HL-60 (cell line): Measurements from ENCODE around the gene ERGIC3.

Experiments
- DNase-seq, 2 experiments: peaks; one replicate each; pipeline ENCODE4 v3.0.0-alpha.2; 2010 to 2020; ENCODE audit warnings: low read depth in 1 of 2, low spot score in 1 of 2
- H3K27ac ChIP-seq: fragments of 250-450 bp; sonication (Bioruptor Pico); replicated peaks from 2 replicates; pipeline ENCODE4 v1.5.1; 2020; ENCODE audit warnings: mild to moderate bottlenecking, moderate library complexity
- H3K27me3 ChIP-seq: fragments of 250-450 bp; sonication (Bioruptor Pico); 2 replicates; pipeline ENCODE4 v1.5.1; 2021; ENCODE audit warnings: mild to moderate bottlenecking, moderate library complexity; ENCODE audit not compliant: insufficient read depth, poor library complexity, severe bottlenecking
- H3K4me3 ChIP-seq: replicated peaks from 2 replicates; pipeline ENCODE4 v1.5.1; 2011; ENCODE audit warnings: mild to moderate bottlenecking, control low read depth, low read length; ENCODE audit not compliant: insufficient read depth
- GABPA ChIP-seq: IDR thresholded peaks from 2 replicates; pipeline ENCODE4 v1.6.1; 2012; ENCODE audit warnings: low read depth
- POLR2AphosphoS5 ChIP-seq: IDR thresholded peaks from 2 replicates; pipeline ENCODE4 v1.6.1; 2012; ENCODE audit warnings: low read depth
- SPI1 ChIP-seq: IDR thresholded peaks from 2 replicates; pipeline ENCODE4 v1.6.1; 2012; ENCODE audit warnings: low read depth, mild to moderate bottlenecking, borderline replicate concordance
- TF ChIP-seq, protein P1 (sequence below): IDR thresholded peaks from one replicate; pipeline ENCODE4 v1.5.1; 2011; ENCODE audit warnings: low read length, control low read depth, inconsistent platforms; ENCODE audit not compliant: insufficient read depth
- TF ChIP-seq, protein P2 (sequence below): IDR thresholded peaks from 2 replicates; pipeline ENCODE4 v1.6.1; 2012; ENCODE audit warnings: low read depth; ENCODE audit not compliant: insufficient replicate concordance

The ERGIC3 gene

GRCh38 chr20:35606127-35606526 lies 64.2 kb downstream of the ERGIC3 start:
- no peak for DNase-seq
- TF ChIP-seq SPI1 (no peak), POLR2AphosphoS5 (no peak), GABPA (no peak)
- TF ChIP-seq, protein P1, sequence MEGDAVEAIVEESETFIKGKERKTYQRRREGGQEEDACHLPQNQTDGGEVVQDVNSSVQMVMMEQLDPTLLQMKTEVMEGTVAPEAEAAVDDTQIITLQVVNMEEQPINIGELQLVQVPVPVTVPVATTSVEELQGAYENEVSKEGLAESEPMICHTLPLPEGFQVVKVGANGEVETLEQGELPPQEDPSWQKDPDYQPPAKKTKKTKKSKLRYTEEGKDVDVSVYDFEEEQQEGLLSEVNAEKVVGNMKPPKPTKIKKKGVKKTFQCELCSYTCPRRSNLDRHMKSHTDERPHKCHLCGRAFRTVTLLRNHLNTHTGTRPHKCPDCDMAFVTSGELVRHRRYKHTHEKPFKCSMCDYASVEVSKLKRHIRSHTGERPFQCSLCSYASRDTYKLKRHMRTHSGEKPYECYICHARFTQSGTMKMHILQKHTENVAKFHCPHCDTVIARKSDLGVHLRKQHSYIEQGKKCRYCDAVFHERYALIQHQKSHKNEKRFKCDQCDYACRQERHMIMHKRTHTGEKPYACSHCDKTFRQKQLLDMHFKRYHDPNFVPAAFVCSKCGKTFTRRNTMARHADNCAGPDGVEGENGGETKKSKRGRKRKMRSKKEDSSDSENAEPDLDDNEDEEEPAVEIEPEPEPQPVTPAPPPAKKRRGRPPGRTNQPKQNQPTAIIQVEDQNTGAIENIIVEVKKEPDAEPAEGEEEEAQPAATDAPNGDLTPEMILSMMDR: no peak
- TF ChIP-seq, protein P2, sequence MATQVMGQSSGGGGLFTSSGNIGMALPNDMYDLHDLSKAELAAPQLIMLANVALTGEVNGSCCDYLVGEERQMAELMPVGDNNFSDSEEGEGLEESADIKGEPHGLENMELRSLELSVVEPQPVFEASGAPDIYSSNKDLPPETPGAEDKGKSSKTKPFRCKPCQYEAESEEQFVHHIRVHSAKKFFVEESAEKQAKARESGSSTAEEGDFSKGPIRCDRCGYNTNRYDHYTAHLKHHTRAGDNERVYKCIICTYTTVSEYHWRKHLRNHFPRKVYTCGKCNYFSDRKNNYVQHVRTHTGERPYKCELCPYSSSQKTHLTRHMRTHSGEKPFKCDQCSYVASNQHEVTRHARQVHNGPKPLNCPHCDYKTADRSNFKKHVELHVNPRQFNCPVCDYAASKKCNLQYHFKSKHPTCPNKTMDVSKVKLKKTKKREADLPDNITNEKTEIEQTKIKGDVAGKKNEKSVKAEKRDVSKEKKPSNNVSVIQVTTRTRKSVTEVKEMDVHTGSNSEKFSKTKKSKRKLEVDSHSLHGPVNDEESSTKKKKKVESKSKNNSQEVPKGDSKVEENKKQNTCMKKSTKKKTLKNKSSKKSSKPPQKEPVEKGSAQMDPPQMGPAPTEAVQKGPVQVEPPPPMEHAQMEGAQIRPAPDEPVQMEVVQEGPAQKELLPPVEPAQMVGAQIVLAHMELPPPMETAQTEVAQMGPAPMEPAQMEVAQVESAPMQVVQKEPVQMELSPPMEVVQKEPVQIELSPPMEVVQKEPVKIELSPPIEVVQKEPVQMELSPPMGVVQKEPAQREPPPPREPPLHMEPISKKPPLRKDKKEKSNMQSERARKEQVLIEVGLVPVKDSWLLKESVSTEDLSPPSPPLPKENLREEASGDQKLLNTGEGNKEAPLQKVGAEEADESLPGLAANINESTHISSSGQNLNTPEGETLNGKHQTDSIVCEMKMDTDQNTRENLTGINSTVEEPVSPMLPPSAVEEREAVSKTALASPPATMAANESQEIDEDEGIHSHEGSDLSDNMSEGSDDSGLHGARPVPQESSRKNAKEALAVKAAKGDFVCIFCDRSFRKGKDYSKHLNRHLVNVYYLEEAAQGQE: no peak
- peaks cover 2% of the 10 kb centered on the region for H3K27me3 ChIP-seq
- H3K4me3 ChIP-seq: no peak overlapping the region
- H3K27ac ChIP-seq: no peak overlapping the region
